Fibroblast of skin of abdomen (primary cell): Measurements from ENCODE around the gene MTG1.
A peak's percentile ranks its signal among the peaks of the same experiment; 100 is the strongest.
"Not testable (repeated sequence)": the region's sequence is repeated elsewhere in the genome, so short reads cannot be mapped to it uniquely, and the experiment has no call there.

Experiments used
- DNase-seq: peaks from one replicate; pipeline ENCODE4 v3.0.0-alpha.2; 2013

MTG1 gene

DNA sequence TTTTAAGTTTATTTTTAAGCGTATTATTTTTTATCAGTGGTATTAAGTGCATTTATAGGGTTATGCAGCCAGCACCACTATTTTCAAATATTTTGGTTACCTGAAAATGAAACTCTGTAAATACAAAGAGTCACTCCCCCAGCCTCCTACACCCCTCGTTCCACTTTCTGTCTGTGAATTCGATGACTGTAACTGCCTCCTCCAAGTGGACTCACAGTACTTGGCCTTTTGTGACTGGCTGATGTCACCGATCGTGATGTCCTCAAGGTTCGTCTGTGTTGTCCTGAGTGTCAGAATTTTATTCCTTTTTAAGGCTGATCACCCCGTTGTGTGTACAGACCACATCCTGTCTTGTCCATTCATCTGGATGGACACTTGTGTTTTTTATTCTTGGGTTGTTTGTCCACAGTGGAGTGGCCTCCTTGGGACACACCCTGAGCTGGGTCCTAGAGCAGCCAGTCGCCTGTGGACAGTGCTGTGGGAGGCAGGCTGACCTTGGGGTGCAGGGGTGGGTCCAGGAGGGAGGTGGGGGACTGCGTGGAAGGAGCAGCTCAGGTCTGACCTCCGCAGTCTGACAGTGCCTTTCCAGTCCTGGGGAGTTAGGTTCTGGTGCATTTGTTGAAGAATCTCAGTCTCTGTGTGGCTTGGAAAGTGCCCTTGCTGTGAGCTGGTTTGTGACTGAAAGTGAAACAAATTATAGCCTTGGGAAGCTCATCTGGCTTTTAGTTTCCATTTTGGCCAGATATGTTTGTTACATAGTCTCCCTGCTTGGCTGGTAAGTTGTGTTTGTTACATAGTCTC lies 6.9 kb downstream of the MTG1 start:
- DNase-seq, result no peak

DNA sequence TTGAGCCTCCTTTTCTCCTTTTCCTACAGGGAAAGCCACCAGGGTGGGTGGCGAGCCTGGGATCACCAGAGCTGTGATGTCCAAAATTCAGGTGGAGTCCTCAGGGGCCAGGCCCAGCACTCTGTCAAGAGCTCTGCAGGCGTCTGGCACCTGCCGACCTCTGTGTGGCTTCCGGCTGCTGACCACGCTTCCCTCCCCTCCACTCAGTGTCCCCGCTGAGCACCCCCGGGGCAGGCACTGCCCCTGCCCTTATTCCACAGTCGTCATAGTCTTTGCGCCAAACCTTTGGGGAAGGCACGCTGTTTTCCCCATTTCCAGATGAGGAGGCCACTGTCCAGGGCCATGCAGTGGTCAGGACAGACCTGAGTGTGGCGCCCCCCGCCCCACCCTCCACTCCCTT lies 7.5 kb downstream of the MTG1 start:
- DNase-seq, result no peak

DNA sequence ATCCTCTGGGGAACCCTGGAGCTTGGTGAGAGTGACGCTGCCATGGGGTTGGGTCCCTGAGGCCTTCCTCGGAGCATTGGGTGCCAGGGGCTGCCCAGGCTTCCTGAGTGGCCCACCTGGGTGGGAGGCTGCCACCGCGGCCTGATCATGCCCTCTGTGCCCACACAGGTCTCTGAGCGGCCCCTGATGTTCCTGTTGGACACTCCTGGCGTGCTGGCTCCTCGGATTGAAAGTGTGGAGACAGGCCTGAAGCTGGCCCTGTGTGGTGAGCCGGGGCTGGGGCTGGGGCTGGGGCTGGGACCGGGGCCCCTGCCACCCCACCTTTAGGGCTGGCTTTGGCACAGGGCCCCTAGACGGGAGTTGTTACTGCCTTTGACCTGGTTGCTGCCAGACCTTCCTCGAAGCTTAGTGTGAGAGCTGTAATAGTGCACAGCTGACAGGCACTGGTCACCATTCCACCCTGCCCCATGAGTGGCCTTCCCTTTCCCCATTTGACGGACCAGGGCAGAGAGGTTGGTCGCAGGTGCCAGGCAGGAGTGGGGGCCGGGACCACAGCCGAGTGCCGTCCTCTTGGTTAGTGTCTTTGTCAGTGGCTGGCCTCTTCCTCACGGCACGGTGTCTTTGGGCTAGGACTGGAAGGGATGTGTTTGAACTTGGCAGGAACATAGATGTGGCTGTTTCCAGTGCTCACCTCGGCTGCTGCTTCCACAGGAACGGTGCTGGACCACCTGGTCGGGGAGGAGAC lies 8.2 kb downstream of the MTG1 start:
- no peak for DNase-seq

DNA sequence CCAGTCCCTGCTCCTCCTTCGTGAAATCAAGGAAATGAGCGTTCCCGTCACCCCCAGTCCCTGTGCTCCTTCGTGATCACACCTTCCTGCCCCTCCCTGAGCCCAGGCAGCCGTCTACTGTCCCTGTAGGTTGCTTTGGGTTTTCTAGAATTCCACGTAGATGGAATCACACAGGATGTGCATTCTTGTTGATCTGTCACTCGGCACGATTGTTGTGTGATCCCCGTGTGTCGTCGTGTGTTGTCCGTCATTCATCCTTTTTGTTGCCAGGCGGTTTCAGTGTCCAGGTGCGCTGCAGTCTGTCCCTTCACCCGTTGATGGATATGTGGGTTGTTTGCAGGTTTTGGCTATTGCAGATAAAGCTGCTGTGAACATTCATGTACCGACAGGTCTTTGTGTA lies 9.4 kb downstream of the MTG1 start:
- DNase-seq, result no peak

DNA sequence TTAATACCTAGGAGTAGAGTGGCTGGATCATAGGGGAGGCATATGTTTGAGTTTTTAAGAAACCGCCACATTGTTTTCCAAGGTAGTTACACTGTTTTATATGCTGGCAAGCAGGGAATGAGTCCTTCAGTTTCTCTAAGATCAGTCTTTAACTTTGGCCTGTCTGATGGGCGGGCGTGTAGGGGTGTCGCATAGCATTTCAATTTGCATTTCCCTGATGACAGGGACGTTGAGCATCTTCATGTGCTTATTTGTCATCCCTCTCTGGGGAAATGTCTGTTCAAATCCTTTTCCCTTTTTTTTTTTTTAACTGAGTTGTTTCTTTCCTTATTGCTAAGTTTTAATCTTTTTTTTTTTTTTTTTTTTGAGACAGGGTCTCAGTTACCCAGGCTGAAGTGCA lies 9.8 kb downstream of the MTG1 start:
- DNase-seq, result no peak

DNA sequence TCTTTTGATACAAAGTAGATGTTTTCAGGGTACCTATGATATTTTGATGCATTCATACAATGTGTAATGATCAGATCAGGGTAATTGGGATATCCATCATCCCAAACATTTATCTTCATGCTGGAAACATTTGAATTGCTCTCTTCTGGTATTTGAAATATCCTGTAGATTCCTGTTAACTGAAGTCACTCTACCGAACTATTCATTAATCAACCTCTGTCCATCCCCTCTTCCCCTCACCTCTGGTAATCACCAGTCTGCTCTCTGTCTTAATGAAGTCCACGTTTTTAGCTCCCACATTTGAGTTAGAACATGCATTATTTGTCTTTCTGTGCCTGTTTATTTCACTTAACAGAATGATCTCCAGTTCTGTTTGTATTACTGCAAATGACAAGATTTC lies 11.3 kb downstream of the MTG1 start:
- peak; percentile 53 for DNase-seq

DNA sequence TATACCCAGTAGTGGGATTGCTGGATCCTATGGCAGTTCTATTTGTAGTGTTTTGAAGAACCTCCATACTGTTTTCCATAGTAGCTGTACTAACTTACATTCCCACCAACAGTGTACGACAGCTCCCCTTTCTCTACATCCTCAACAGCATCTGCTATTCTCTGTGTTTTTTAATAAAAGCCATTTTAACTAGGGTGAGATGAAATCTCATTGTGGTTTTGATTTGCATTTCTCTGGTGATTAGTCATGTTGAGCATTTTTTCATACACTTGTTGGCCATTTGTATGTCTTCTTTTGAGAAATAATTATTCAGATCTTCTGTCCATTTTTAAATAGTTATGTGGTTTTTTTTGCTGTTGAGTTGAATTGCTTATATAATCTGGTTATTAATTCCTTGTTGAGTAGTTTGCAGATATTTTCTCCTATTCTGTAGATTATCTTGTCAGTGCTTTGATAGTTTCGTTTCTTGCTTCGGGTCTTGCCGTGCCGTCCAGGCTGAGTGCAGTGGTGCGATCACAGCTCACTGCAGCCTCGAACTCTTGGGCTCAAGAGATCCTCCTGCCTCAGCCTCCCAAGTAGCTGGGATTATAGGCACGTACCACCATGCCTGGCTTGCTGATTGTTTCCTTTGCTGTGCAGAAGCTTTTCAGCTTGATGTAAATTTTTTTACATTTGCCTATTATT lies 12.0 kb downstream of the MTG1 start:
- peak; percentile 68 for DNase-seq

DNA sequence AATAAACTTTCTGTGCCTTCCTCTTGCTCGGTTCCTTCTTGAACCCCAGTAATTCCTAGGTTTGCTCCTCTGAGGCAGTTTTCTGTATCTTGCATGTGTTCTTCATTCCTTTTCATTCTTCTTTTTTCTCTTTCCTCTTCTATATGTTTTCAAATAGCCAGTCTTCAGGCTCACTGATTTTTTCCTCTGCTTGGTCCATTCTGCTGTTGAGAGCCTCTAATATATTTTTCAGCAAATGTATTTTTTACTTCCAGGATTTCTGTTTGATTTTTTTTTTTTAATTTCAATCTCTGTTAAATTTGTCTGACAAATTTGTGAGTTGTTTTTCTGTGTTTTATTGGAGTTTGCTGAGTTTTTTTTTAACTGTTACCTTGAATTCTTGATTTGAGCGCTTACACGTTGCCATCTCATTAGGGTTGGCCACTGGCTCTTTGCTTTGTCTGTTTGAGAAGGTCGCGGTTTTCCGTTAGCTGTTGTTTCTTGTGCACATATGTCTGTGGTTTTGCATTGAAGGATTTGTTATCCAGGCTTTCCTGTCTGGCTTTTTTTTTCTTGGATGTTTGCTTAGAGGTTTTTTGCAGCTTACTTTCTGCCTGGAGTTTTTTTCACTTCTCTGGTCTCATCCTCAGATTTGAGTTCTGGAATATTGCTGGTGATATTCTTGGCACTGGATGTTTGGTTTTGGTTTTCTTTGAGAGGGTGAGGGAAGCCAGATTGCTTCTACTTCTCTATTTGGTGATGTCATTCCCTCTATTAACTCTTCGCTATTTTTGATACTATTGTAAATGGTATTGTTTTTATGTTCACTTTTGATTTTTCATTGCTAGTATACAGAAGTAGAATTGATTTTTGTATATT lies 17.8 kb downstream of the MTG1 start:
- no peak for DNase-seq

DNA sequence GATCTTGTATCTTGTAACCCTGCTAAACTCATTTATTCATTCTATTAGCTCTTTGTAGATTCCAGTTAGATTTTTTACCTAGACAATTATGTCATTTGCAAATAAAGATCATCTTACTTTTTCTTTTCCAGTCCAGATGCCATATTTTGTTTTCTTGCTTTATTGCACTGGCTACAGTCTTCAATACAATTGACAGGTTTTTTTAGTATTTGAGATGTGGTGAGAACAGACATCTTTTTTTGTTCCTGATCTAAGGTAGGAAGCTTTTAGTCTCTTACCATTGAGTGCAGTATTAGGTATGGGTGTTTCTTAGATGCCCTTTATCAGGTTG lies 18.4 kb downstream of the MTG1 start:
- no peak for DNase-seq

DNA sequence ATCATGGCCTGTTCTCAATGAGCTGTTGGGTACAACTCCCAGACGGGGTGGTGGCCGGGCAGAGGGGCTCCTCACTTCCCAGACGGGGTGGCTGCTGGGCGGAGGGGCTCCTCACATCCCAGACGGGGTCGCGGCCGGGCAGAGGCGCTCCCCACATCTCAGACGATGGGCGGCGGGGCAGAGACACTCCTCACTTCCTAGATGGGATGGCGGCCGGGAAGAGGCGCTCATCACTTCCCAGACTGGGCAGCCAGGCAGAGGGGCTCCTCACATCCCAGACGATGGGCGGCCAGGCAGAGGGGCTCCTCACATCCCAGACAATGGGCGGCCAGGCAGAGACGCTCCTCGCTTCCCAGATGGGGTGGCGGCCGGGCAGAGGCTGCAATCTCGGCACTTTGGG lies 20.4 kb downstream of the MTG1 start:
- not testable (repeated sequence) for DNase-seq

DNA sequence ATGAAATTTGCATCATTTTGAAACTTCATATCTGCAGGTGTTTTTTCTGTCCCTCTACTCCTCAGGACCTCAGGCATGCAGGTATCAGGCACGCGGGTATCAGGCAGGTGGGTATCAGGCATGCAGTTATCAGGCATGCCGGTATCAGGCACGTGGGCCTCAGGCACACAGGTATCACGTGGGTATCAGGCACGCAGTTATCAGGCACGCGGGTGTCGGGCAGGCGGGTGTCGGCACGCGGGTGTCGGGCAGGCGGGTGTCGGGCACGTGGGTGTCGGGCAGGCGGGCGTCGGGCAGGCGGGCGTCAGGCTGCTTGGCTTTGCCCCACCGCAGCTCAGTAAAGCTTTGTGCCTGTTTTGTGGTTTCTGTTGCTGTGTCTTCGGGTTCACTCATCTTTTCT lies 21.8 kb downstream of the MTG1 start:
- DNase-seq, result no peak

DNA sequence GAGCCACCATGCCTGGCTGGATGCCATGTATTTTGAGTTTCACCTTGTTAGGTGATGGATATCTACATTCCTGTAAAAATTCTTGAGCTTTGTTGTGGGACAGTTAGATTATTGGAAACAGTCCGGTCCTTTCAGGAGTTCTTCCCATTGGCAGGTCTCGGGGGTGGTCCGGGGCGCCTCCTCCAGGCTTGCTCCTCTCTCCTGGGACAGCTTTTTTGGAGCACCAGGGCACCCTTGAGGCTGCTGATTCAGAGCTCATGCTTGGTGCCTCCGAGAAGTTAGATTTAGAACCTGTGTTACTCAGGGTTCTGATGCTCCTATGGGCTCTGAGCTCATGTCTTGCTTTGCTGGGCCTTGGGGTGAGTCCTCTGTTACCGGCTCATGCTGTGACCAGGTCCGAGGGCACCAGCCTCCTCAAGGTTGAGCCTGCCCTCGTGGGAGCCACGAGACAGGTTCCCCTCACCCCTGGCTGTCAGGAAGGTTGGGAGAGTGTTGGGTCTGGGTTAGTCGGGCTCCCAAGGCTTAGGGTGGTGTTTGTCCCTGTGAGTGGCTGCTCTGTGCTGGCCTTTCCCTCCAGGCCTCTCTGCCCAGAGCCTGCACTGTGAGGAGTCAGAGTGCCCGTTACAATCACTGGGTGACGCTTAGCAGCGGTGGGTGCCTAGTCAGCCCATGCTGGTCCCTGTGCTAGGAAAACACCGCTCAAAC lies 24.5 kb downstream of the MTG1 start:
- DNase-seq, result no peak

DNA sequence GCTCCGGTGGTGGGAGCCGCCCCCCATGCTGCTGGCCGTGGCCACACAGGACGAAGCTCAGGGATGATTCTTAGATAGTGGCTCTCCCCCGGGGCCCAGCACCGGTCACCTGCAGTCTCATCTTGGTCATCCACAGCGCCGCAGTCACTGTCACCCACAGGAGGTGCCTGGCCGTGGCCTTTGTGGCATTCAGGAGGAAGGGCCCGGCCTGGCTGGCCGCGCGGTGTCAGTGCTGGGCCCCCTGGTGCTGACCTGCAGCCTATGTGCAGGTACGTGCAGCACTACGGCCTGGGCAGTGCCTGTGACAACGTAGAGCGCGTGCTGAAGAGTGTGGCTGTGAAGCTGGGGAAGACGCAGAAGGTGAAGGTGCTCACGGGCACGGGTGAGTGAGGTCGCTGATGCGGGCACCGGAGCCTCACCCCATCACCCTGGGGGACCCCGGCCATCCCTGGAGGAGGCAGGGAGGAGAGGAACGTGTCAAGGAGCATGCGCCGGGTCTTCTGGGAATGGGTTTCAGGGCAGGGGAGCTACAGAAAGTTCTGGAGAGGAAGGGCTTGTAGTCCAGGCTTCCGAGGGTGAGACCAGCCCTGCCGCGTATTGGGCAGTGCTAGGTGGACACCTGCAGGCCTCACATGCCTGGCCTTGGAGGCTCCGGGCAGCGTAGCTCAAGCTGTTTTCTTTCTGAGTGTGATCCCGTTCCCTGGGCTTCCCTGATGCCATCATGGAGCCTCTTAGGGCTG lies 25.4 kb downstream of the MTG1 start:
- DNase-seq, result no peak

DNA sequence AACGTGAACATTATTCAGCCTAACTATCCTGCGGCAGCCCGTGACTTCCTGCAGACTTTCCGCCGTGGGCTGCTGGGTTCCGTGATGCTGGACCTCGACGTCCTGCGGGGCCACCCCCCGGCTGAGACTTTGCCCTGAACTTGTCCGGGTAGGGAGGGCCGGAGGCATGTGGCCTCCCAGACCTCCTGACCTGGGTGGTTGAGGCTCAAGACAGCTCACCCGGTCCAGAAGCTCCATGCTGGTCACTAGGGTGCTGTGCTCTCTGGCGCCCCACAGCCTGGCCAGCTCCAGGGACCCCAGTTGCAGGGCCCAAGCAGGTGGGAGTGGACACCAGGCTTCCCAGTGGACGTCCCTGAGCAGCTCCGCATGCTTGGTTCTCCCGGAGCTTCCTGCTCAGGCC lies 26.1 kb downstream of the MTG1 start:
- DNase-seq, result no peak

DNA sequence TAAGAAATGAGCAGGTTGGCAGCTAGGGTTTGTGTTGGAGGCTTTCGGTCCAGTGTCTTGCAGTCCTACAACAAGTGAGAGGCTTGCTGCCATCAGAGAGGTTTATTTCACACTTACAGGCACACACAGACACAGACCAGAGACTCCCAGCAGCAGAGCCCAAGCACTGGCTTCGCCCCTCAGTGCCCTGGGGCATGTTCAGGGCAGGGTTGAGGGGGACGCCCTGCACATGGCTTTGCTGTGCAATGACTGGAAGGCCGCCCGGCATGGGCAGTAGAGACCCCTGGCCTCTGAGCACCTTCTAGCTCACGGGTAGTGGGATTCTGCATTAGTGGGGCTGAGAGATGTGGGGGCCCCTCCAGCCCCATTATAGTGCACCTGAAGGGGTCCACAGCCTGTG lies 26.6 kb downstream of the MTG1 start:
- no peak for DNase-seq

DNA sequence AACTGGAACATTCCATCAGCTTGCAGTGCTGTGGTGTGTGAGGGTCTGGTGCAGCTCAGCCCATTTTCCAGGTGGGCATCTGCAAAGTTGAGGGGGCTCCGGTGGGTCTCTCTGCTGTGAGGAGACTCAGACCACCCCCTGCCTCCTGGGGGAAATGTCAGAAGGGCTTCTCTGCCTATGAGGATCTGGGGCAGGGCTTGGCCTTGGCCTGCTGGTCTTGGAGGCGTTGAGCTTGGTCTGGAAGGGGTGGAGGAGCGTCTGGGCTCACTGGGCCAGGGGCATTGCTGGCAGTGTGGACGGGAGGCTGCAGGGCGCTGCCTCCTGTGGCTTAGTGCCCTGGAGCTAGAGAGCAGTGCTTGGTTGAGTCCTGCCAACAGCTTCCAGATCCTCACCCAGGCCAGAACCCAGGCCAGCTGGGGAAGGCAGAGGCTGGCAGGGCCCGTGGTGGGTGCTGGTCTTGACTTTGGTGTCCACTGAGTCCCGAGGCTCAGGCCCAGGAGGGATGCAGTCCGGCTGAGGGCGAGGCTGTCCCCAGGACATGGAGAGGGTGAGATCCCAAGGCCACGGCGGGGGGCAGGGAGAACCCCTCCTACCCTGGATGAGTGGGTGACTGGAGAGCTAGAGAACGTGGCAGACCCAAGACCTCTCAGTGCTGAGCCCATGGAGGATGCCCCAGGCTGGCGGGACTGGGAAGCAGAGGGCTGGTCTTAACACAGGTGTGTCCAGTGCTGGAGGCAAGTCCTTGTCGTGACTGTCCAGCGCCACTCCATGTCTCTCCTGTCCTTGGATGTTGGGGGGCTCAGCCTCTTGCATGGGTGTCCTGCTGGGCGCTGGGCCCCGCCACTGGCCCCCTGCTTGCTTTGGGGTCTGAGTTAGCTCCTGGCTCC lies 27.6 kb downstream of the MTG1 start:
- DNase-seq, result no peak

DNA sequence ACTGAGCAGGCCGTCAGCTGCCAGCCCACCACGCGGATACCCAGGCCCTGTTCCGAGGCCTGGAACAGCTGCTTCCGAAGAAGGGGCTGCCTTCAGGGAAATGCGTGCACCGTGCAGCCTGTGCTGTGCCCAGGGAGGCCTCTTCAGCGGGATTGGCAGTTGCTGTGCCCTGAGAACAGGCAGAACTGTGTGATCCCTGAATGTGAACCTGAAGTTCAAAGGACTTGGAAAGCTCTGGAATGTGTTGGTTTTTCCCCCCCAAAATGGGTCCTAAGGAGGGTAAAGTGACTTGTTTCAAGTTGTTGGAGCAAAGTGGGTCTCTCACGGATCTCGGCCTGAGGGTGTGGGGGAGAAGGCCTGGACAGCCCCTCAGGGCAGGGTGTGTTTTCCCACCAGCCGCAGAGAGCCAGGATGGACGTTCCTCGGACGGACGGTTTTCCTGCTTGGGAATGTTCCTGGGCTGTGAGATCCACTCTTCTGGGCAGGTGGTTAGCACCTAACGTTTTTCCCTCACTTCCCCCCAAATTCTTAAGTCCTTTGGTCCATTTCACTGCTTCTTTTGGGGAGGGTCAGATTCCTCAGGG lies 28.4 kb downstream of the MTG1 start:
- no peak for DNase-seq

DNA sequence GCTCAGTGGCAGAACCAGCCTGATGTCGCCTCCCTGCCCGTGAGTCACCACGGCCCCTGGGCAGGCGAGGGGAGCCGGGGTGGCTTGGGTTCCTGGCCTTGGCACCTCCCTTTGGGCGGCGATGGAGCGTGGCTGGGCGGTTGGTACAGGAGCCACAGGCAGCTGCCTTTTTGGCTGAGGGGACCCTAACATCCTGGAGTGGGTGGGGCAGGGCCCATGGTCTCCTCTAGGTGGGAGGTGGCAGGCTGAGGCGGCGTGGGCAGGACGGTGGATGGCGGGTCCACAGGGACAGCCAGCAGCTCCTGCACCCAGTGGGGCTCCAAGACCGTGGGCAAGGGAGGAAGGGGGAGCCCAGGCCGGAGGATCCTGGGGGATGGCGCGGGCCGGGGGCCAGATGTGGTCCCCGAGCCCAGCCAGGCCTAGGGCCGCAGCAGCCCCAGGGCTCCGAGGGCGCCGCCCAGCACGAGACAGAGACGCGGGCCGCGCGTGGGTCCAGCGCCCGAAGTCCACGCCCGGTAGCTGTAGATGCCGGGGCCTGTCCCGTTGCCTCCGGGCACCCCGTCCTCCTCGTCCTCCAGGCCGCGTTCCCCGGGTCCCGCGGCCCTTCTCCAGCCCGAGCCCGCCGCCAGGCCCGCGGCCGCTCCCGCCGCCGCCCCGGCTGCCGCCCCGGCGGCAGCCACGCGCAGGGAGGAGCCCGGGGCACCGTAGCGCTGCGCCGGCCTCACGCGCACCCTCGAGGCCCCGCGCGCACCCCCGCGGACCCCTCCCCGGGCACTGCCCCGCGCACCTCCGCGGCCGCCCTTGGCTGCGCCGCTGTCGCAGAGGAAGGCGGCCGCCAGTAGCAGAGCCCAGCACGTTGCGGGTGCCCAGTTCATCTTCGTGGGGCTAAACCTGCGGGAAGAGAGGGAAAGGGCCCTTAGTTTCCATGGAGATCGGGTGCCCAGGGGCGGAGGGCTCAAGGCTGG lies 29.1 kb downstream of the MTG1 start:
- no peak for DNase-seq

DNA sequence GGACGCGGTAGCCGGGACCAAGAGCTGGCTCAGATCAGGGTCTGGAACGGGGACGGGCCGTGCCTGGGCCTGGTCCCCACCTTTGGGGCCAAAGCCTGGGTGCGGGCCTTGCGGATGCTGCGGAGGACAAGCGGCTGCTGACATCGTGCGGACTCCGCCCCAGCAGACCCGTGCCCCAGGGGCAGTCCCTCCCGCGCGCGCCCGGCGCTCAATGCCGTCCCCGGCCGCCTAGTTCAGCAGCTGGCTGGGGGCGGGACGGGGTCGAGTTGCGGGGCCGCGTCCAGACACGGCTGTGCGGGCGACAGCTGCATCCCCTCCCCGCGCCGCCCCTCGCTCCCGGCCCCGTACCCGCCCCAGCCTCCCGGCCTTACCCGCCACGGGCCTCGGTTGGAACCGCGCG lies 30.1 kb downstream of the MTG1 start:
- DNase-seq, result not testable (repeated sequence)
